NCI-H146 treated with DMSO at 0.1 percent for 48 hours (cell line): ENCODE measurements around the gene GALP.
"Not testable (repeated sequence)": the region's sequence is repeated elsewhere in the genome, so short reads cannot be mapped to it uniquely, and the experiment has no call there.

ENCODE experiments used
- DNase-seq: peaks from one replicate; lab custom pipeline; 2025; ENCODE audit not compliant: unreplicated experiment; lab: John Stamatoyannopoulos, UW

GALP gene

DNA sequence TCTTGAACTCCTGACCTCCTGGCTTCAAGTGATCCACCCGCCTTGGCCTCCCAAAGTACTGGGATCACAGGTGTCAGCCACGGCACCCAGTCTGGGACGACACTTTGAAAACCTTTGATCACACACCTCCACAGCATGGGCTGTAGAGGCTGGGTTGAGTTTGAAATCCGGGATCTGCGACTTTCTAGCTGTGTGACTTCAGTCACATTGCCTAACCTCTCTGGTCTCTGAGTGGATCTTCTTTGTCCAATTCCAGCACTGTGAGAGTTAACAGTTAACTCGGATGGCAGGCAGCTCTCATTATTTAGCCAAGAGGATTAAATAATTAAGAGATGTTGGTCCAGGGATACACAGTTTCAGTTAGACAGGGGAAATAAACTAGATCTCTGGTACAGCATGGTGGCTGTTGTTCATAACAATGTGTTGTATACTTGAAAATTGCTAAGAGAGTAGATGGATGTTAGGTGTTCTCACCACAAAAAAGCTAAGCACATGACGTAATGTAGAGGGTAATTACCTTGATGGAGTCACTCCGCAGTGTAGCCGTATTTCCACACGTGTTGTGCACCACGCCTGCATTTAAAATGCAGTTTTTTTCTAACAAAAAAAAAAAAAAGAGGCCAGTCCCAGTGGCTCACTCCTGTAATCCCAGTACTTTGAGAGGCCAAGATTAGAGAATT lies 1.9 kb downstream of the GALP start:
- DNase-seq, result no peak

DNA sequence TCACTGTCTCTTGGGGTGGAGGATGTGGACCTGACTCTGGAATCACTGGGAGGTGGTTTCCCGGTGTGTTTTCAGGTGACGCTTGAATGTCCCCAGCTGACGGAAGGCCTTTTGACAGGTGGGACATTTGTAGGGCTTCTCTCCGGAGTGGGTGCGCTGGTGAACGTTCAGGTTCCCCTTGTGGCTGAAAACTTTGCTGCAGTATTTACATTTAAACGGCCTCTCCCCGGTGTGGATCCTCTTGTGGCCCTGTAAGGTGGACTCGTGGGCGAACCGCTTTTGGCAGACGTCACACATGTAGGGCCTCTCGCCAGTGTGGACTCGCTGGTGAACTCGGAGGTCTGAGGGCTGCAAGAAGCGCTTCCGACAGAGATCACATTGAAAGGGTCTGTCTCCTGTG lies 14.0 kb downstream of the GALP start:
- DNase-seq, result no peak

DNA sequence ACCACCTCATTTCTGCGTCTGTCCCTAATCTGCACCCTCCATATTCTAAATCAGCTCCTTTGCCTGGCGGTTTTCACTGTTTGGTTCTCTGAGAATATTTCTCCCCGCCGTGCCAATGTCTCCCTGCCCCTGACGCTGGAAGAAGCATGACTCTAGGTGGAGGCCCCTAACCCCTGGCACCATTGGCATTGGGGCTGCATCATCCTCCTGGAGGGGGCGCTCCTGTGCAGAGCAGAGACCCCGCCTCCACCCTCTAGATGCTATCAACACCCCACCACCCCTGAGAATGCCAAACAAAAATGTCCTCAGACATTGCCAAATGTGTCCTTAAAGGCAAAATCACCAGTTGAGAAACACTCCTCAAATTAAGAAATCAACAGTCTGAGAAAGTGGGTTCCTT lies 15.3 kb downstream of the GALP start:
- no peak for DNase-seq

DNA sequence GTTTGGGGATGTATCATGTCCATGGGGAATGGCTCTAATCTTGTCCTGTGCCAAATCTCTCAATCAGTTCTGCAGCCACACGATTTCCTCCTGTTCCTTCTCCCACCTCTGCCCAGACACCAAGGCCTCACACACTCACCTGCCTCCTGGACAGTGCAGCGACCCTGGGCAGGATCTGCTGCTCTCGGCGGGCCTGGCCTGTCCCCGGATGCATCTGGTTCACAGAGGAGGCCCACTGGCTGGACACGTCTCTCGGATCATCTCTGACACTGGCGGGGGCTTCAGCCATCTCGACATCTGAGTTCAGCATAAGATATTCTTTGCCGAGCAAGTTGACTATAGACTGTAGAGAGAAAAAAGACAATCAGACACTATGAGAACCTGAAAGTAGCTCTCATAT lies 15.9 kb downstream of the GALP start:
- no peak for DNase-seq

DNA sequence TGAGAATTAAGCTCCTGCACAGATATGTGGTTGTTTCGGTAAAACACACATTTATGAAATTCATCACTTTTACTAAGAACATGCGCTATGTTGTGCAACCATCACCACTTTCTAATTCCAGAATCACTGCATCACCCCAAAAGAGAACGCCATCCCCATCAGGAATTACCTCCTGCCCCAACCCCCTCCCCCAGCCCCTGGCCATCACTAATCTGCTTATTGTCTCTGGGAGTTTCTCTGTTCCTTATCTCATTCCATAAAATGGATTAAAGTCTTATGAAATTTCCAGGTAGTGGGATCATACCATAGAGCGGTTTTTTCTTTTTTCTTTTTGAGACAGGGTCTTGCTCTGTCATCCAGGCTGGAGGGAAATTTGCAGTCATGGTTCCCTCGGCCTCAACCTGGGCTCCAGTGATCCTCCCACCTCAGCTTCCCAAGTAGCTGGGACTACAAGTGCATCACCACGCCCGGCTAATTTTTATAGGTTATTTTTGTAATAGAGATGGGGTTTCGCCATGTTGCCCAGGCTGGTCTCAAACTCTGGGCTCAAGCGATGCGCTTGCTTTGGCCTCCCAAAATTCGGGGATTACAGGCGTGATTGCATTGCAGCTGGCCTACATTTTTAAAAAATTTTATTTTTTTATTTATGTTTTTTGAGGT lies 18.3 kb downstream of the GALP start:
- no peak for DNase-seq

DNA sequence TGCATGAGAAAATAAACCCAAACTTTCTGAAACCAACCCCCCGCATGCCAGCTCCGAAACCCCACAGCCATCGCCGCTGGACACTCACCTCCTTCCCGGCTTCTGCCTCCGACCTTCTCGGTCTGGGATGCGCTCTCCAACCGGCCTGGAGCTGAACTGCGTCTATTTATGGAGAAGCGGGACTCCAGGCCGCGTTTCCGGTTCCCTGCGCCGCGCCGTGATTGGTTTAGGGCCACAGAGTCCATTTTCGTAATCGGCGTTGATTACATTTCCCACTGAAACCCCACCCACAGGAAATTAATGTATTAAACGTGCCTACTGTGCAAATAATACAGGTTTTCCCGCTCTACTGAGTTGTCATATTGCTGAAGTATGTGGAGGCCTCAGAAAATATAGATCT lies 21.8 kb downstream of the GALP start, which contains the start of gene ZSCAN5B:
ZSCAN5B (minus strand) TSS at position 138 of the 400 bp plus-strand sequence. CDS start 4,731 bp downstream, outside the sequence.
- DNase-seq, result not testable (repeated sequence)

DNA sequence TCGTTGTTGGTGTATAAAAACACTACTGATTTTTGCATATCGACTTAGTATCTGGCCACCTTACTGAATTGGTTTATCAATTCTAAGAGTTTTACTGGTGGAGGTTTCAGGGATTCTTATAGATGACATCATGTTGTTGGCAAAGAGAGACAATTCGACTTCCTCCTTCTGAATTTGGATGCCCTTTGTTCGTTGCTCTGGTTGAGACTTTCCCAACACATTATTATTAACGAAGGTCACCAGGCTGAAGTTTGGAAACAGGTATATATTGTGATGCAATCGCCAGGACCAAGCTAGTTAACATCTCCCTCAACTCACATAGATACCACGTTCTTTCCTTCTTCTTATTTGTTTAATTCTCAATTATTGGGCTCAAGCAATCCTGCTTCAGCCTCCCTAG lies 23.9 kb downstream of the GALP start:
- no peak for DNase-seq

DNA sequence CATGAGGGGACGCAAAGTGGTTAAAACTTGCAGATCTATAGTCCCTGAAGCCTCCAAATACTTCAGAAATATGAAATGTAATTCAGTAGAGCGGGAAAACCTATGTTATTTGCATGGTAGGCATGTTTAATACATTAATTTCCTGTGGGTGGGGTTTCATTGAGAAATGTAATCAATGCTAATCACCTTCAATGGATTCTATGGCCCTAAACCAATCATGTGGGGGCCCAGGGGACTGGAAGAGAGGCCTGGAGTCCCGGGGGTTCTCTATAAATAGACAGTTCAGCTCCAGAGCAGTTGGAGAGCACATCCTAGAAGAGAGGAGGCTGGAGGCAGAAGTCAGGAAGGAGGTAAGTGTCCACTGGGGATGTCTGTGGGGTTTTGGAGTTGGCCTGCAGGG lies 26.2 kb downstream of the GALP start, which contains the start of gene ZSCAN5C:
ZSCAN5C (plus strand) TSS at position 301 of the 400 bp plus-strand sequence. CDS start 3,641 bp downstream, outside the sequence.
- DNase-seq, result no peak

DNA sequence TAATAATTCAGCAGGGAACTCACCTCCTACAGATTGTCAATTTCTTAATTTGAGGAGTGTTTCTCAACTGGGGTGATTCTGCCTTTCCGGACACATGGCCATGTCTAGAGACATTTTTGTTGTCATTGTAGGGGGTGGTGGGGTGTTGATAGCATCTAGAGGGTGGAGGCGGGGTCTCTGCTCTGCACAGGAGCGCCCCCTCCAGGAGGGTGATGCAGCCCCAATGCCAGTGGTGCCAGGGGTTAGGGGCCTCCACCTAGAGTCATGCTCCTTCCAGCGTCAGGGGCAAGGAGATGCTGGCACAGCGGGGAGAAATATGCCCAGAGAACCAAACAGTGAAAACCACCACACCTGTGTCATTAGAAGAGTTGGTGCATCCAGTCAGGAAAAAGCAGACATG lies 31.8 kb downstream of the GALP start:
- not testable (repeated sequence) for DNase-seq

DNA sequence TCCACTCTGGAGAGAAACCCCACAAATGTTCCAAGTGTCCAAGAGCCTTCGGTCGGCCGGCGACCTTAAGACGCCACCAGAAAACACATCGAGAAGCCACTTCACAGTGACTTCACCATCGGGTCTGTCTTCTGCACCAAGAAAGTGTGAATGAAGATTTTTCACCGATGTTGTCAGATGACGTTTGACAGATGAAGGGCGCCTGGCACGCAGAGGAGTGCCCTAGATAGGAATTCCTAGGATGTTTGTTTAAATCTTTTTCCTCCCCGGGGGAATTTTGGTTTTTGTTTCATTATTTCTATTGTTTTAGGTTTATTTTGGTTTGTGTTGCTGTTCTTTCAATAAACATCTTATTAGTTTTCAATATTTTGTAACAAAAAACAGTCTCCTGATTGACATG lies 33.3 kb downstream of the GALP start:
- no peak for DNase-seq

DNA sequence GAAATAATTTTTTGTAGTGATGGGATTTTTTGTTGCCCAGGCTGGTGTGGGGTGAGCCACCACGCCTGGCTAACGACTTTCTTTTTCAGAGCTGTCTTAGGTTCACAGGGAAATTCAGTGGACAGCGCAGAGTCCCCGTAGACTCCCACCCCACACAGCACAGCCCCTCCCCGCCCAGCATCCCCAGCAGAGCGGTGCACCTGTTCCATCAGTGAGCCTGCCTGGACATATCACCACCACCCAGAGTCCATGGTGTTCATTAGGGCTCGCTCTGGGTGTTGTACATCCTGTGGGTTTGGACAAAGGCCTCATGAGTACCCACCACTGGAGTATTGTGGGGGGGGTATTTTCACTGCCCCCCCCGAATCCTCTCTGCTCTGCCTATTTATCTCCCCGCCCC lies 34.2 kb downstream of the GALP start:
- DNase-seq, result not testable (repeated sequence)

DNA sequence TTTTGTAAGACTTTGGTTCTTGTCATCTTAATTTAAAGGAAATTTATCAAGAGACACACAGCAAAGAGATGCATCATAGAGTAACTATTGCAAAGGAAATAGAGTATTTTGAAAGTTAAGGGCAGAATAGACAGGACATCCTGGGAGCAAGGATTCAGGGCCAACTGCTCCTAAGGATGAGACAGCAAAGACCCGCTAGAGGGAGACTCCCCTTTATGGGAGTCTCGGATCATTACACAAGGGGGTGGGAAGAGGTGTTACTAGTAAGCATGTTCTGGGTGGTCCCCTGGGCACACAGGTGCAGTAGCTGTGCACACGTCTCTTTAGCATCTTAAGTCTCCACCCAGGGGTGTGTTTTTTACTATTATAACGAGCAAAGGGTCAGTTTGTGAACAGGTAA lies 35.9 kb downstream of the GALP start:
- no peak for DNase-seq

DNA sequence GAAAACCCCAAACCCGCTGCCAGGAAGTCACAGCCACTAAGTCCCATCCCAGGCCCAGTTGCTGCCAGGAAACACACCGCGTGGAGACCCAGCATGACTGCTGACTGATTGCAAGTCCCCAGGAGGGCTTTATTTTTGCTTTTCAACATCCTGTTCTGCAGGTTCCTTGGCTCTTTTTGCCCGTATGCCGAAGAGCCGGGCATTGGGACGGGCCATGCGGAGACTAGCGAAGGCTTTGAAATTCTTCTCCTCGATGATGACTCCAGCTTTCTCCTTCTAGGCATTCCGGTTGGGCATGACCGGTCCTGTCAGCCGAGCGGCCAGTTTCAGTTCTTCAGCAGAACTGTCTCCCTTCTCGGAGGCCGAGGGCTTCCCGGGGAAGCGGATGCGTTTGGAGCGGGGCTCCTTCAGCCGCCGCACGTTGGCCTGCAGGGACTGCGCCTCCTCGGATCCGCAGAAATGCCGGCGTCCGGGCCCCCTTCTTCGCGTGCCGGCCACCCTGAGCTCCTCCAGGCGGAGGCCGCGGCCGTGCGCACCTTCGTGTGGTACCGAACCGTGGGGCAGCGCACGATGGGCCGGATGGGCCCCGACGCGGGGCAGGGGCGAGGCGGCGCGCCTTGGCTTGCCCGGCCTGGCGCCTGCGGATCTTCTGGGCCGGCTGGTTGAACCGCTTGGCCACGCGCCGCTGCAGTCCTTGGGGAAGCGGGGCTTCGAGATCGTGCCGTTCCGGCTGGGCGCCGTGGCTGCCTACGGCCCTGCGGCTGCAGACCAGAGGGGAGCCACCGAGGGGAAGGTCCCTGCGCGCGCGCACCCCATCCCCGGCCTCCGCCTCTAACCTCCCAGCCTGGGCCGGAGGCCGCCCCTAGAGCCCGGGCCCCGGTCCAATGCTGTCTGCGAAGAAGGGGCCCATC lies 41.5 kb downstream of the GALP start:
- peak; percentile 21 for DNase-seq

DNA sequence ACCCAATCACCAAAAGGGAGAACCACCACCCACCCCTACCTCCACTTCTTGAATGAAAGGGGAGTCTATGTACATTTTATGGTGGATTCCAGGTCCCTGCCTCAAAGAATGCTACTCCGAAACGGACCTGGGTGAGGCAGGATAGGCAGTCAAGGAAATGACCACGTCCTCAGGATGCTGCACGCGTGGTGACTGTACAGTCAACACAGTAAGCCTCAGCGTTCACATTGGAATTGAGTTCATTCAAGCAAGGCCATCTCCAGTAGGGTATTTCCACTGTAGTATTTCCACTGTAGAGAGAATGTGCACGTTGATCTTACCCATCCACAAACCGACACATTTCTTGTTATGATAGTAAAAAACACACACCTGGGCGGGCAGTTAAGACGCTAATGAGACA lies 43.2 kb downstream of the GALP start:
- DNase-seq, result no peak

DNA sequence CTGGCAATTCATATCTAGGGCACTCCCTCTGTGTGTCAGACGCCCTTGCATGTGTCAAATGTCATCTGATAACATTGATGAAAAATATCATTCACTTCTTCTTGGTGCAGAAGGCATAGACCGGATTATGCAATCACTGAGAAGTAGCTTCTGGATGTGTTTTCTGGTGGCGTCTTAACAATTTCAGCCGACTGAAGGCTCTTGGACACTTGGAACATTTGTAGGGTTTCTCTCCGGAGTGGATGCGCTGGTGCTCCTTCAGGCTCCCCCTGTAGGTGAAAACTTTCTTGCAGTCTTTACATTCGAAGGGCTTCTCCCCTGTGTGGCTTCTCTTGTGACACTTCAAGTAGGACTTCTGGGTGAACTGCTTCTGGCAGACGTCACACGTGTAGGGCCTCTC lies 45.6 kb downstream of the GALP start:
- not testable (repeated sequence) for DNase-seq

DNA sequence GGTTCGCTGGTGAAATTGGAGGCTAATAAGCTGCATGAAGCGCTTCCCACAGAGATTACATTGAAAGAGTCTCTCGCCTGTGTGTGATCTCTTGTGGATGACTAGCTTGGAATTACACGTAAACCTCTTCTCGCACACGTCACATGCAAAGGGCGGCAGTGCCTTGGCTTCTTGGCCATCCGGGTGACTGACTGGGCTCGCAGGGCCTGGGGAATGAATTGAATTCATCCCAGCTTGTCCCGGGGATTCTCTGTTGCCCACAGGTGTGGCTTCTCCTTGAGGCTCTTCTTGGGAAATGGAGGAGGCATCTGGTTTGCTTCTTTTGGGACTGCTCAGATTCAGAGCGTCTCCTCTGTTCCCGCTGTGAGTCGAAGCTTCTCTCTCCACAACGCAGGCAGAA lies 46.0 kb downstream of the GALP start:
- no peak for DNase-seq

DNA sequence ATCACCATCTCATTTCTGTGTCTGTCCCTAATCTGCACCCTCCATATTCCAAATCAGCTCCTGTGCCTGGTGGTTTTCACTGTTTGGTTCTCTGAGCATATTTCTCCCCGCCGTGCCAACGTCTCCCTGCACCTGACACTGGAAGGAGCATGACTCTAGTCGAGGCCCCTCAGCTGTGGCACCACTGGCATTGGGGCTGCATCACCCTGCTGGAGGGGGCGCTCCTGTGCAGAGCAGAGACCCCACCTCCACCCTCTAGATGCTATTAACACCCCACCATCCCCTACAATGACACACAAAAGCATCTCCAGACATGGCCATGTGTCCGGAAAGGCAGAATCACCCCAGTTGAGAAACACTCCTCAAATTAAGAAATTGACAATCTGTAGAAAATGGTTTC lies 47.1 kb downstream of the GALP start:
- DNase-seq, result no peak

DNA sequence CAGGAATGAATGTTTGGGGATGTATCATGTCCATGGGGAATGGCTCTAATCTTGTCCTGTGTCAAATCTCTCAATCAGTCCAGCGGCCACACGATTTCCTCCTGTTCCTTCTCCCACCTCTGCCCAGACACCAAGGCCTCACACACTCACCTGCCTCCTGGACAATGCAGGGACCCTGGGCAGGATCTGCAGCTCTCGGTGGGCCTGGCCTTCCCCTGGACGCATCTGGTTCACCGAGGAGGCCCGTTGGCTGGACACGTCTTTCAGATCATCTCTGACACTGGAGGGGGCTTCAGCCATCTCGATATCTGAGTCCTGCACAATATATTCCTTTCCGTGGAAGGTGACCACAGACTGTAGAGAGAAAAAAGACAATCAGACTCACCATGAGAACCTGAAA lies 47.7 kb downstream of the GALP start:
- no peak for DNase-seq
